HEK293 (cell line): ENCODE results near the gene CCR6.

ENCODE experiments used
- CTCF ChIA-PET: fragments of 350-600 bp; formaldehyde crosslinking; extraction: SDS; loops from one replicate; lab custom pipeline; 2021; ENCODE audit warnings: antibody characterized with exemption; lab: Yijun Ruan, JAX
- POLR2A ChIA-PET: fragments of 300-600 bp; formaldehyde crosslinking; extraction: SDS; loops from one replicate; lab custom pipeline; 2020; ENCODE audit warnings: antibody characterized with exemption, inconsistent platforms; lab: Yijun Ruan, JAX
- H3K27ac ChIP-seq: fragments of 200-500 bp; sonication (Bioruptor generic); 2 replicates; pipeline ENCODE4 v1.5.1; 2014; ENCODE audit warnings: low read depth, low read length, control low read depth, inconsistent platforms; ENCODE audit errors: extremely low read depth
- H3K36me3 ChIP-seq, 2 experiments: fragments of 200-500 bp in 1 of 2; sonication (Bioruptor generic) in 1 of 2; 1 replicate in 1 of 2; 2 replicates in 1 of 2; pipeline ENCODE4 v1.5.1; 2014 to 2017; ENCODE audit warnings: inconsistent platforms in 2 of 2, low read length in 2 of 2; ENCODE audit not compliant: control insufficient read depth in 2 of 2, insufficient read depth in 1 of 2
- H3K4me1 ChIP-seq: fragments of 200-500 bp; sonication (Bioruptor generic); 2 replicates; pipeline ENCODE4 v1.5.1; 2014; ENCODE audit warnings: mild to moderate bottlenecking, low read length, inconsistent platforms; ENCODE audit not compliant: control insufficient read depth, insufficient read depth
- H3K4me3 ChIP-seq: 2 replicates; pipeline ENCODE4 v1.5.1; 2011; ENCODE audit warnings: low read depth, mild to moderate bottlenecking, control low read depth, low read length, moderate library complexity
- H3K9me3 ChIP-seq: fragments of 200-500 bp; sonication (Bioruptor generic); 2 replicates; pipeline ENCODE4 v1.5.1; 2014; ENCODE audit warnings: low read depth, low read length, inconsistent platforms; ENCODE audit not compliant: control insufficient read depth, insufficient read depth
- BCL6B ChIP-seq: fragments of 450-650 bp; formaldehyde crosslinking; IDR thresholded peaks from 2 replicates; pipeline ENCODE4 v1.5.1; 2017; ENCODE audit warnings: missing biosample characterization, missing genetic modification characterization
- GLIS1 ChIP-seq: fragments of 450-650 bp; formaldehyde crosslinking; IDR thresholded peaks from 2 replicates; pipeline ENCODE4 v1.5.1; 2016; ENCODE audit warnings: missing biosample characterization, missing genetic modification characterization
- HOXA7 ChIP-seq: sonication (generic); formaldehyde crosslinking; IDR thresholded peaks from 2 replicates; pipeline ENCODE4 v1.8.1; 2022; ENCODE audit warnings: missing genetic modification reagents, borderline replicate concordance
- KLF10 ChIP-seq: fragments of 450-650 bp; IDR thresholded peaks from 2 replicates; pipeline ENCODE4 v1.5.1; 2018; ENCODE audit warnings: missing biosample characterization, mild to moderate bottlenecking, missing genetic modification characterization
- KLF7 ChIP-seq: fragments of 450-650 bp; formaldehyde crosslinking; IDR thresholded peaks from 2 replicates; pipeline ENCODE4 v1.5.1; 2016; ENCODE audit warnings: missing biosample characterization, missing genetic modification characterization, borderline replicate concordance
- OVOL3 ChIP-seq: fragments of 450-650 bp; formaldehyde crosslinking; IDR thresholded peaks from 2 replicates; pipeline ENCODE4 v1.5.1; 2016; ENCODE audit warnings: missing biosample characterization, missing genetic modification characterization
- PBX3 ChIP-seq: sonication (generic); formaldehyde crosslinking; IDR thresholded peaks from 2 replicates; pipeline ENCODE4 v1.8.1; 2022; ENCODE audit warnings: mild to moderate bottlenecking, moderate library complexity, missing genetic modification reagents
- RBAK ChIP-seq: fragments of 450-650 bp; formaldehyde crosslinking; IDR thresholded peaks from 2 replicates; pipeline ENCODE4 v1.5.1; 2016; ENCODE audit warnings: missing biosample characterization, missing genetic modification characterization
- WT1 ChIP-seq: fragments of 450-650 bp; formaldehyde crosslinking; IDR thresholded peaks from 2 replicates; pipeline ENCODE4 v1.5.1; 2016; ENCODE audit warnings: missing biosample characterization, missing genetic modification characterization
- ZBTB44 ChIP-seq: fragments of 450-650 bp; IDR thresholded peaks from 2 replicates; pipeline ENCODE4 v1.5.1; 2018; ENCODE audit warnings: missing biosample characterization, mild to moderate bottlenecking, missing genetic modification characterization
- ZBTB48 ChIP-seq: fragments of 450-650 bp; formaldehyde crosslinking; IDR thresholded peaks from 2 replicates; pipeline ENCODE4 v1.5.1; 2016; ENCODE audit warnings: missing biosample characterization, missing genetic modification characterization
- ZIC2 ChIP-seq: fragments of 450-650 bp; formaldehyde crosslinking; IDR thresholded peaks from 2 replicates; pipeline ENCODE4 v1.5.1; 2016; ENCODE audit warnings: missing biosample characterization, missing genetic modification characterization
- ZNF18 ChIP-seq: fragments of 450-650 bp; formaldehyde crosslinking; IDR thresholded peaks from 2 replicates; pipeline ENCODE4 v1.5.1; 2016; ENCODE audit warnings: missing biosample characterization, missing genetic modification characterization
- ZNF19 ChIP-seq: fragments of 450-650 bp; formaldehyde crosslinking; IDR thresholded peaks from 2 replicates; pipeline ENCODE4; 2016; ENCODE audit warnings: missing biosample characterization, missing genetic modification characterization, low read depth
- ZNF341 ChIP-seq: fragments of 450-650 bp; formaldehyde crosslinking; IDR thresholded peaks from 2 replicates; pipeline ENCODE4; 2016; ENCODE audit warnings: low read depth, missing biosample characterization, missing genetic modification characterization
- ZNF560 ChIP-seq: fragments of 450-650 bp; formaldehyde crosslinking; IDR thresholded peaks from 2 replicates; pipeline ENCODE4 v1.5.1; 2017; ENCODE audit warnings: missing biosample characterization, missing genetic modification characterization, borderline replicate concordance
- ZNF571 ChIP-seq: fragments of 450-650 bp; formaldehyde crosslinking; IDR thresholded peaks from 2 replicates; pipeline ENCODE4 v1.5.0; 2017; ENCODE audit warnings: missing biosample characterization, missing genetic modification characterization
- ZNF585B ChIP-seq: fragments of 450-650 bp; formaldehyde crosslinking; IDR thresholded peaks from 2 replicates; pipeline ENCODE4 v1.5.1; 2016; ENCODE audit warnings: missing biosample characterization, missing genetic modification characterization
- ZNF623 ChIP-seq: fragments of 450-650 bp; formaldehyde crosslinking; IDR thresholded peaks from 2 replicates; pipeline ENCODE4 v1.5.1; 2016; ENCODE audit warnings: missing biosample characterization, missing genetic modification characterization
- ZNF629 ChIP-seq: fragments of 450-650 bp; formaldehyde crosslinking; IDR thresholded peaks from 2 replicates; pipeline ENCODE4 v1.5.1; 2017; ENCODE audit warnings: missing biosample characterization, missing genetic modification characterization
- ZNF639 ChIP-seq: fragments of 450-650 bp; formaldehyde crosslinking; IDR thresholded peaks from 2 replicates; pipeline ENCODE4 v1.5.1; 2016; ENCODE audit warnings: missing biosample characterization, missing genetic modification characterization
- ZNF664 ChIP-seq: fragments of 450-650 bp; formaldehyde crosslinking; IDR thresholded peaks from 2 replicates; pipeline ENCODE4 v1.5.1; 2016; ENCODE audit warnings: missing biosample characterization, missing genetic modification characterization
- ZNF692 ChIP-seq: fragments of 450-650 bp; formaldehyde crosslinking; IDR thresholded peaks from 2 replicates; pipeline ENCODE4 v1.5.1; 2016; ENCODE audit warnings: missing biosample characterization, missing genetic modification characterization
- ZSCAN18 ChIP-seq: fragments of 450-650 bp; formaldehyde crosslinking; IDR thresholded peaks from 2 replicates; pipeline ENCODE4 v1.5.1; 2016; ENCODE audit warnings: missing biosample characterization, missing genetic modification characterization
- ZSCAN4 ChIP-seq: fragments of 450-650 bp; formaldehyde crosslinking; IDR thresholded peaks from 2 replicates; pipeline ENCODE4 v1.5.1; 2017; ENCODE audit warnings: missing biosample characterization, missing genetic modification characterization

The CCR6 gene

GRCh38 chr6:167157863-167158262 lies 35.0 kb downstream of the CCR6 start, which contains the start of gene GPR31:
Gene GPR31, minus strand, starts transcription at chr6:167157980. Its CDS starts 149 bp downstream, at chr6:167157831.
- POLR2A ChIA-PET: no interaction called here
- TF ChIP-seq ZIC2 (tag by site-specific recombination): no peak
- TF ChIP-seq ZNF623: no peak
- no peak for TF ChIP-seq ZBTB48 (tag by site-specific recombination)
- no peak for TF ChIP-seq ZNF629 (tag by site-specific recombination)
- TF ChIP-seq ZBTB44: no peak
- TF ChIP-seq WT1 (tag by site-specific recombination): no peak
- TF ChIP-seq ZNF585B (tag by site-specific recombination): no peak
- TF ChIP-seq ZNF560: no peak
- TF ChIP-seq BCL6B (tag by site-specific recombination): no peak
- no peak for TF ChIP-seq KLF10
- no peak for TF ChIP-seq ZNF692 (tag by site-specific recombination)
- H3K36me3 ChIP-seq: no peaks in the 10 kb centered on the region
- no peaks in the 10 kb centered on the region for H3K9me3 ChIP-seq
- CTCF ChIA-PET: no interaction called here
- H3K4me1 ChIP-seq: no peaks in the 10 kb centered on the region
- H3K27ac ChIP-seq: no peak within 1 kb of the TSS
- H3K4me3 ChIP-seq: no peak within 1 kb of the TSS

- H3K9me3 ChIP-seq: no peaks in the 10 kb centered on the region
- ChIA-PET CTCF (interaction anchor here (0.8 kb wide), 1 partner anchor 387 kb away, joined by 3 read pairs; no protein-coding TSS in a partner anchor), POLR2A (no interaction called here)
- no peak overlapping the region for H3K27ac ChIP-seq
- no peak overlapping the region for H3K4me3 ChIP-seq
- no peaks in the 10 kb centered on the region for H3K36me3 ChIP-seq
- no peaks in the 10 kb centered on the region for H3K4me1 ChIP-seq
- no peak for TF ChIP-seq ZNF341
- no peak for TF ChIP-seq ZSCAN4 (tag by site-specific recombination)
- TF ChIP-seq KLF7 (tag by site-specific recombination): no peak
- TF ChIP-seq ZNF571 (tag by site-specific recombination): no peak
- TF ChIP-seq RBAK (tag by site-specific recombination): no peak
- no peak for TF ChIP-seq ZNF18
- TF ChIP-seq HOXA7 (CRISPR knock-in tag): no peak
- TF ChIP-seq OVOL3 (tag by site-specific recombination): no peak
- TF ChIP-seq PBX3 (CRISPR knock-in tag): no peak
- no peak for TF ChIP-seq ZSCAN18
- TF ChIP-seq GLIS1: no peak
- no peak for TF ChIP-seq ZNF19 (tag by site-specific recombination)
- TF ChIP-seq ZNF639 (tag by site-specific recombination): no peak
- TF ChIP-seq ZNF664 (tag by site-specific recombination): no peak
These were observed 39.1 kb downstream of the CCR6 start for GRCh38 chr6:167161851-167162467.
